ENCODE measurements around the gene KAT2B.

KAT2B gene

DNA sequence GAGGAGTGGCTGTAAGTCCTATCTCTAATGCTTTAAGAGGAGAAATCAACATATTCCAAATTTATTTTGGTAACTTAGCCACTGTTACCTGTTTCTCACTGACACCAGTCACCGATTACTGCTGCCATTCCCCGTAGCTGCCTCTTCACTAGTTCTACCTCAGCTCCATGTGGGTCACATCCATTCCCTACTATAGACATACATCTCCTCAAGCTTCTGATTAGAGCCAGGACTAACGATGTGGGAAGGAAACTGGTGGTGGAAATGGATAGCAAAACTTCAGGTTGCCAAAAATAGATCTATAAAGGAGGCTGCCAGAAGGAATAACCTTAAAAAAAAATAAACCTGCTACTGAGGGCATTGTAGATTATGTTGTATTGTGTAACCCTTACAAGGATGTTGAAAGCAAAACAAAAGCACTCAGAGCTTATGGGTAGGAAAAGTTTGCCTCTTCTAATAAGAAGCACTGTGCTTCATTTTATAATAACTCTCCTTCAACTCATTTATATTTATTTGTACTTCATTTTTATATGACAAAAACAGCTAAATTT is 56.0 kb downstream of the KAT2B start:
- no peak for DNase-seq (ENCODE audit: low spot score)

DNA sequence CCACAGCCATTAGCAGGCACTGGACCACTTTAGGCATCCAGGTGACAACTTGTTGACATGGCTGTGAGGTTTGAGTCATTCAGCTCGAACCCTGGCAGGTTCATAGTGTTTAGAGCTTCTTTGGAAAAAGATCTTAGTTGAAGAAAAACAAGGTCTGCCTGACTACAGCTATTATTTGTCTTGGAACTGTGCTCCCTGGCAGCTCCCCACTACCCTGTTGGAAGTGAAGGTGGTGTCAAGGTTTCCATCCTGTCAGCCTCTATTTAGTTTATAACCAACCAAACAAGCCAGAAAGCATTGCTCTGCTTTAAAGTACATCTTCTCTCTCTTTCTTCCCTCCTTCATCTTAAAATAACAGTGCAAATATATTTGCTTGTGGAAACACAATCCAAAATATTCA is 56.8 kb downstream of the KAT2B start:
- DNase-seq (ENCODE audit: low spot score): no peak

DNA sequence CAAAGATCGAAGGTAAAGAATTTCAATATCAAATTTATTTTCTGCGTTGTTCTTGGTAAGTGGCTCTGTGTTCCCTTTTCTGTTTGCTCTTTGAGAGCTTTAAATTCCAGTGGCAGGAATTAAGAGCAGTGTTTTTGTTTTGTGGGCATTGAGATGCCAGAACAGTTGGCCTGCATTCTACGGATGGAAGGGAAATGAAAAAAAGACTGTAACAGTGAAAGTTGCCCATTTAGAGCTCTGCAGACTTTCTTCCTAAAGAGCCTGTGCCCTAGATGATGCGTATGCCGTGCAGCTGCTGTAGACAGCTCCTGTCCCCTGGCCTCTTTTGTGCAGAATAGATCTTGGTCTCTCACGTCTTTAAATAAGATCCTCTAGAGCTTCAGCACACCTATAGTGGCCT is 58.8 kb downstream of the KAT2B start:
- peak; percentile 54 for DNase-seq (ENCODE audit: low spot score)

DNA sequence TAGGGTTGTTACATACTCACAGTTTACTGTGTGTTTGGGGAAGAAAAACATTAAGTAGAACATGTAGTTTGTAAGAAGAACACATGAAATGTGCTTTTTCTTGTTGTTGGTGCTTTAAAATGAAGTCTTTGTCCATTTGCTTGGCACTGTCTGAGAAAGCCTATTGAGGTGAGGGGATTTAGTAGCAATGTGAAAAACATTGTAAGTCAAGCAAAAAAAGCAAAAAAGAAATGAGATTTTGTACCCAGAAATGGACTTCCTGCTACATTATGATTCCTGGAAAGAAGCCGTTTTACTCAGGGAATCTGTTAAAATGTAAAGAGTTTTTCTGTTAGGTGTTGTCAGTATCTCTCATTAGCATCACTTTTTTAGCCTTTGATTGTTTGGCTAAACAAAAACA is 59.9 kb downstream of the KAT2B start:
- DNase-seq (ENCODE audit: low spot score): peak; percentile 75

DNA sequence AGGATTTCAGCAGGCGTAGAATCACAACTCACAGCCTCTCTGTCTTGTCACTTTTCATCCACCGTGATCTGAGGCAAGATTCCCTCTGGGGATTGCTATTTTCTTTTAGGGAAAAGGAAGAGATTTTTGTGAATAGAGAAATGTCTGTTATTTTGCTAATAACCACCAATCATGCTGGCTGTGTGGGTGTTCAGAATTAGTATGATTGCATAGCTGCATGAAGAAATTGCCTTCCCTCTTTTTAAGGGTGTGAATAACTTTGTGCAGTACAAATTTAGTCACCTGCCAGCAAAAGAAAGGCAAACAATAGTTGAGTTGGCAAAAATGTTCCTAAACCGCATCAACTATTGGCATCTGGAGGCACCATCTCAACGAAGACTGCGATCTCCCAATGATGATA is 60.8 kb downstream of the KAT2B start:
- DNase-seq (ENCODE audit: low spot score): no peak

DNA sequence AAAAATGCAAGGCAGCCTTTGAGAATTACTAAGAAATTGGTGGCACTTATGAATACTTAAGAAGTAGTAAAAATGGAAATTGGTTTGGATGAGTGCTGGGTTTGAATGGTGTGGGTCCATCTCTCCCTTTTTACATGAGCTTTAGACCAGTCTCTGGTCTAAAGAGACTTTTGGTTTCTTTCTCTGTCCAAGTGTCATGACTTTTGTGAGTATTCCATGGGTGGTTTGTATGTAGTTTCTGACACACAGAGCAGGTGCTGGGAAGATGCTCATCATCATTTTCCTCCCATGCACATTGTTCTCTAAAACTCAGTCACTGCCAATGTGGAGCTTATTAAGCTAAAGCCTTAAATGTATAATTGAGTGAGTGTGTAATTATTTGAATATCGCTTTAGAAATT is 63.5 kb downstream of the KAT2B start:
- DNase-seq (ENCODE audit: low spot score): no peak

DNA sequence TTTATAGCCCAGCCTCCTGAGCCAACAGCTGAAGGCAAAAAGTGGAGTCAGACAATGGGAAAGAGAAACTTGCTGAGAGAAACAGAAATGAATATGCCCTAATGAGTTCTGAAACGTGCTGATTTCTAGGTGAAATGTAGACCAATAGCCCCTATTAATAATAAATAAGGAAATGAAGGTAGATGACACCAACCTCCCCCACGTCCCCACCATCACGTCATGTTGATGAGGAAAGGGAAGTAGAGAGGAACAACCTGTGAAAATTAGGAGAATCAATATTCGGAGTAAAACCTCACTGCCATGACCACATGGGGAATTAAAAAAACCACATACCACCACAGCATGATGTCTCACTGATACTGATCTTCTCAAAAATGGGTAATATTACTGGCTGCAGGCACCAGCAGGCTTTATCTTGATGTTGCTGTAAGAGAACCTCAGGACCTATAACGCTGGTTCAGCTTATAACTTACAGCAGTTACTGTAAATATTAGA is 64.0 kb downstream of the KAT2B start:
- no peak for DNase-seq (ENCODE audit: low spot score)

DNA sequence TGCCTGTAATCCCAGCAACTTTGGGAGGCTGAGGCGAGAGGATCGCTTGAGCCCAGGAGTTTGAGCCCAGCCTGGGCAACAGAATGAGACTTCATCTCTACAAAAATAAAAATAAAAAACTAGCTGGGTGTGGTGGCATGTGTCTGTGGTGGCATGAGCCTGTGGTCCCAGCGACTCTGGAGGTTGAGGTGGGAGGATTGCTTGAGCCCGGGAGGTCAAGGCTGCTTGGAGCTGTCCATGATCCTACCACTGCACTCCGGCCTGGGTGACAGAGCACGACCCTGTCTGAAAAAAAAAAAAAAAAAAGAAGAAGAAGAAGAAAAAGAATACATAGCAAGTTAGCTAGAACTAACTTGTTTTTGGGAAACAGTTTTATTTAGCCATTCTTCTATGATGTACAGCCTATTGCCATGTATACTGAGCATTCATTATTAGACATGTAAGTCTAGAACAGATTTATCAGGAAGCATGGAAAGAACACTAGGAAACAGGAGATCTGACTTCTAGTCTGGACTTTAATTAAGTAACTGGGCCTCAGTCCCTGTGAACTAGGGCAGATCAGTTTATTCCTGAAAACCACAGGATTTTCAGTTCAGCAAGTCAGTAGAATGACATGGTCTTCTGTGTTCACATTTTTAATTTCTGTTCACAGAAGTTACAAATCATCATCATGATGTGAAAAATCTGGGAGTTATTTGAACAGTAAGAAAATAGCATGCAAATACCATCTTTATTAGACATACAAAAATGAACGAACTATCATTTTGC is 65.5 kb downstream of the KAT2B start:
- DNase-seq (ENCODE audit: low spot score): no peak

DNA sequence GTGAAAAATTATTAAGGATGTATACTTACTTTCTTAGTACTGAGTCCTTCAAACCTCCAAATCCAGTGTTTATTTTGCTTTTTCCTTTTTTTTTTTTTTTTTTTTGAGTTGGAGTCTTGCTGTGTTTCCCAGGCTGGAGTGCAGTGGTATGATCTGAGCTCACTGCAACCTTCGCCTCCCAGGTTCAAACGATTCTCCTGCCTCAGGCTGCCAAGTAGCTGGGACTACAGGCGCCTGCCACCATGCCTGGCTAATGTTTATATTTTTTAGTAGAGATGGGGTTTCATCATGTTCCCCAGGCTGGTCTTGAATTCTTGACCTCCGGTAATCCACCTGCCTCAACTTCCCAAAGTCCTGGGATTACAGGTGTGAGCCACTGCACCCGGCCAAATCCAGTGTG is 67.5 kb downstream of the KAT2B start:
- DNase-seq (ENCODE audit: low spot score): no peak

DNA sequence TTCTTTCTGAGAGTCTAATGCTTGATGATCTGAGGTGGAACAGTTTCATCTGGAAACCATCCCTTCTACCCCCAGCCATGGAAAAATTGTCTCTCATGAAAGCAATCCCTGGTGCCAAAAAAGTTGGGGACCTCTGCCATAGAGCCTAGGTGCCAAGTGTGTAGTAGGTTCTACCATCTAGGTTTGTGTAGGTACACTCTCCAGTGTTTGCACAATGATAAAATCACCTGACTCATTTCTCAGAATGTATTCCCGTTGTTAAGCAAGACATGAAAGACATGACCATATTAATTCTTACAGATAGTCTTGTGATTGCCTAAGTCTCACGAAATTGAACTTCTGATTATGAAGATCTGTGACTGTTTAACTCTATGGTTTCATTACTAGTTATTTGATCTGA is 68.6 kb downstream of the KAT2B start:
- DNase-seq (ENCODE audit: low spot score): no peak

DNA sequence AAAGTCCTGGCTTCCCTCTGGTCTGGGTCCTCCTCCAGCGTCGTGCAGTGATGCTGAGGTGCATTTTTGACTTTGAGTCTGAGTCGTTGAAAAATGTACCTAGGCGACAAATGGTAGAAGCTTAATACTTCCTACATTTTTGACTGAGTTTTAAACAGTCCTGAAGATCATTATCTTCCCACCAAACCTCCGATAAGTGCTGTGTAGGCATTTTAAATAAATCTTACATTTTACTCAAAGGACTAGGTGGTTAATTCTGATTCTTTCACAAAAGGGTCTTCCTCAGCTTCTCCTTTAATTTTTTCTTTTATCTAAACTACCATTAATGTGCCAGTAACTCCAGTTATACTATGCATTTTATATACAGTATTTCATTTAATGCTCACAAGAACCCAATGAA is 70.6 kb downstream of the KAT2B start:
- no peak for DNase-seq (ENCODE audit: low spot score)

DNA sequence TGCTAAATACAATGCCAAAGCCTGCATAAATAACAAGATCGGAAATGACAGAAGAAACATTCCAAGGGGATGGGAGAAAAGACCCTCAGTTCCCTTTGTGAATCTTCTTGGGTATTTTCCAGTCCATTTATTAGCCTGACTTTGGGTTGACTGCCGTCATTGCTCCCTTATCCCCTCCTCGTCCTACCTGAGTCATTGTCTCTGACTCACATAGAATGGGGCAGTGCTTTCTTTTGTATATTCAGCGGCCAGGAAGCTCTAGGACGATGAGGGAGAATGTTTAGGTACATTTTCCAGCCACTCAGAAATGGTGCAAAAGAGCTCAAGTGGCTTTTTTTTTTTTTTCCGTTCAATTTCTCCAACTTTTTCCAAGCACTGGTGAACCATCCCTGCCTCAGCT is 71.6 kb downstream of the KAT2B start:
- DNase-seq (ENCODE audit: low spot score): no peak

DNA sequence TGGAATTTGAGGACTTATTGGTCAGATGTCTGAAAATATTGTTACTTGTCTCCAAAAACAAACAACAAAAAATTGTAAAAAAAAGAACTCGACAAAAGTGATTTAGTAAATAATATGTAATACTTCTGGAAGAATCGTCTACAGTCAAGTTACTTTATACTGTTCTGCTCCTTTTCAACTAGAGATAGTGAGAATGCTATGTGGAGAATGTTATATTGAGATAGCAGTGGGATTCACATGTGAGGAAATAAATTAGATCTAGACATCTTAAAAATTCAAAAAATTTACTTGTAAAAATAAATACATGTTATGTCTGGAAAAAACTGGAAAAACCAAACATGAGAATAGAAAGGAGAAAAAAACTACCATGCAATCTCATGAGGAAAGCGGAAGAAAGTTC is 80.8 kb downstream of the KAT2B start:
- DNase-seq (ENCODE audit: low spot score): no peak

DNA sequence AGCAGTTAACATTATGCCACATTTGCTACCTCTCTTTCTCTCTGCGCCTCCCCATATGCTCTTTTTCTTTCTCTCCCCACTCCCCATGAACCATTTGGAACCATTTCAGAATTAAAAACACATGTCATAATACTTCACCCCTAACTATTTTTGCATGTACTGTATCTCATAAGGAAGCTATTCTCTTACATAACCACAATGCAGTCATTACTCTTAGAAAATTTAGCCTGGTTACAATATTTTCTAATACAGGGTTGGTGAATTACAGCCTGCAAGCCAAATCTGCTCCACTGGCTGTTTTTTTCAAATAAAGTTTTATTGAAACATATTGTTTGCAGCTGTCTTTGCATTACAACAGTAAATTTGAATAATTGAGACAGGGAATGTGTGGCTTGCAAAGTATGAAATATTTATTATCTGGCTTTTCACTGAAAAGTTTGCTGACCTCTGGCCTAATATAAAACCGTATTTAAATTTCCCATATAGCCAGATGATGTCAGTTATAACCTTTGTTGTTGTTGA is 82.9 kb downstream of the KAT2B start:
- DNase-seq (ENCODE audit: low spot score): no peak

DNA sequence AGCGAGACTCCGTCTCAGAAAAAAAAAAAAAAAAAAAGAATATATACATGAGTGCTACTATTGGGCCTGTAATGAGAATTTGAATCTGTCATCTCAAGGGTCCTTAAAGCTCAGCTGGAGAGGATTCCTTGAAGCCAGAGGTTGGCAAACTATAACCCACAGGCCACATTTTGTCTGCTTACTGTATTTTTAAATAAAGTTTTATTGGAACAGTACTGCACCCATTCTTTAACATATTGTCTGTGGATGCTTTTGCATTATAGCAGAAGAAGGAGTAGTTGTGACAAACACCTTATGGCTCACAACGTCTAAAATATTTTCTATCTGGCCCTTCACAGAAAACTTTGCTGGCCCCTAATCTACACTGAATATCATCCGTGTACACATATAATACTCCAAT is 85.0 kb downstream of the KAT2B start:
- no peak for DNase-seq (ENCODE audit: low spot score)

DNA sequence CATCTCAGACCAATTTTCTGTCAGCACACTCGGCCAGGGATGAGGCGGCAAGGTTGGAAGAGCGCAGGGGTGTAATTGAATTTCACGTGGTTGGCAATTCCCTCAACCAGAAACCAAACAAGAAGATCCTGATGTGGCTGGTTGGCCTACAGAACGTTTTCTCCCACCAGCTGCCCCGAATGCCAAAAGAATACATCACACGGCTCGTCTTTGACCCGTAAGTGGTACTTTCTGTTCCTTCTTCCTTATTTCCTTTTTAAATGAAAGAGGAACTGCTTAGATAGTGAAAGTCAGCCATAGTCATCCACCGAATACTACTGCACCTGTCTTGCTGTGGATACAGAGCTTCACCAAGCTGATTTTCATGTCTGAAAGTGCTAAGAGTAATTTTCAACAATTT is 85.7 kb downstream of the KAT2B start:
- DNase-seq (ENCODE audit: low spot score): peak; percentile 63

DNA sequence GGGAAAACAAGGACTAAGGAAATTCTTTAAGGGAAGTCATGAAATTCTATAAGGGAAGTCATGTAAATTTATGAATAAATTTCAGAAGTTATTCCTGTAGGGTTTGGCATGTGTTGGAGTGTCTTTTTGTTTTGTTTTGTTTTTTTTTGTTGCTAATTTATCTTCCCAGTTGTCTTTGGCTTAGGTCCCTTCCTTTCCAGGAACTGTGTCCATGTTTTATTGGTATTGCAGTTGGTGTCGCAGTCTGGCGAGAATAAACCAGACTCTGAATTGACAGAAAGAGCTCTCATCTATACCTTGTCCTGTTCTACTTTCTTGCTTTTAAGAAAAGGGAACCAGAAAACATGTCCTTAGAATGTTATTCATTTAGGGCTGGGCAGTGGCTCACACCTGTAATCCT is 88.1 kb downstream of the KAT2B start:
- no peak for DNase-seq (ENCODE audit: low spot score)

DNA sequence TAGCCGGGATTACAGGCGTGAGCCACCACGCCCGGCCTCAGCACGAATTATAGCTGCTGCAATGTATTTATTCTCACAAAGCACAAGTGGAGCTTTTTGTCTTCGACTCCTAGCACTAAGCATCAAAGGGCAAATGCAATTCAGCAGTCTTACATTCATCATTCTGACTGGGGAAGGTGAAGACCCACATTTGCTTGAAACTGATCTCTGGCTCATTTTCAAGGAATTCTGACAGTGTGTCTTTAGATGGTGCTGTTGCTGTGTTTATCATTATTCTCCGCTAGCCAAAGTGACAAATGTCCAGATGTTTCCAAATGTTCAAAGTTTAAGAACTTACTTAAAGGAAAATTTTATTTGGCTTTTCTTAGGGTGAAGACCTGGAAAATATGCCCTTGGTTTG is 89.9 kb downstream of the KAT2B start:
- DNase-seq (ENCODE audit: low spot score): peak; percentile 22

DNA sequence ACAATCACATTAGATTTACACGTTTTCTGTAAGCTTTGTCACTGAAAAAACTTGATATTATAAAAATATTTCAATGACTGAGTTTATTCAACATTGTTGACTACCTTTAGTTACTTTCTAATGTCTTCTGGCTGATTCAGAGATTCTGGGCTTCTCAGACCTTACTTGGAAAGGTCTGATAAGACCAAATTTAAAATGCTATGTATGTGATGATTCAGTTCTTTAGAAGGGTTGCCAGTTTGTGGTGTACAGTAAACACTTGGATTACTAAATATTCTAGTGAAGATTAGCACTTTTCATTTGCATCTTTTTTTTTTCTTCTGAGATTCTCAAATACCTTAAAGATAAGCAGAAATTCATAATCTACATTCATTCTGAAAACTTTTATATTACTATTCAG is 96.0 kb downstream of the KAT2B start:
- no peak for DNase-seq (ENCODE audit: low spot score)

DNA sequence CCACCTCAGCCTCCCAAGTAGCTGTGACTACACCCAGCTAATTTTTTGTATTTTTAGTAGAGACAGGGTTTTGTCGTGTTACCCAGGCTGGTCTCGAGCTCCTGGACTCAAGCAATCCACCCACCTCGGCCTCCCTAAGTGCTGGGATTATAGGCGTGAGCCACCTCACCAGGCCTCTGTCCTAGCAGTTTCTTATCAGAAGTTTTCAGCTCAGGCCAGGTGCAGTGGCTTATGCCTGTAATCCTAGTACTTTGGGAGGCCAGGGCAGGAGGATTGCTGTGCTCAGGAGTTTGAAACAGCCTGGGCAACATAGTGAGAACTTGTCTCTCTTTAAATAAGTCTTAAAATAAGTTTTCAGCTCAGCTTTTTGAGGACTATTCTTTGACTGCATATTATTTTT is 97.4 kb downstream of the KAT2B start:
- DNase-seq (ENCODE audit: low spot score): no peak

DNA sequence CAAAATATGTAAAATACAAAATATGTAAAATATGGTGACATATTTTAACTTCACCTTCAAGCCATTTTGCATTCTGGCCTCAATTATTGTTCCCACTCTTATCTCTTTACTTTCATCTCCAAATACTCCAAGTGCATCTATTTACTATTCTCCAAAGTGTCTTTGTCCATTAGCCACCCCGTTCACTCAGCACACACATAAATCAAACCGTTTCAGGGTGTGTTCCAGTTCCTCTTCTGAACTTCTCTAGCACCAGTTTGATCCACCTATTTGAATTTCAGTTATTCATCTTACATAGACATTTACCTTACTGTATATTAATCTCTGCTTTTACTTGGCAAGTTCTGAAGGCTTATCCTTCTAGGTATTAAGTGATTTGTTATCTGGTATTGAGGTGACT is 100.6 kb downstream of the KAT2B start:
- DNase-seq (ENCODE audit: low spot score): no peak

DNA sequence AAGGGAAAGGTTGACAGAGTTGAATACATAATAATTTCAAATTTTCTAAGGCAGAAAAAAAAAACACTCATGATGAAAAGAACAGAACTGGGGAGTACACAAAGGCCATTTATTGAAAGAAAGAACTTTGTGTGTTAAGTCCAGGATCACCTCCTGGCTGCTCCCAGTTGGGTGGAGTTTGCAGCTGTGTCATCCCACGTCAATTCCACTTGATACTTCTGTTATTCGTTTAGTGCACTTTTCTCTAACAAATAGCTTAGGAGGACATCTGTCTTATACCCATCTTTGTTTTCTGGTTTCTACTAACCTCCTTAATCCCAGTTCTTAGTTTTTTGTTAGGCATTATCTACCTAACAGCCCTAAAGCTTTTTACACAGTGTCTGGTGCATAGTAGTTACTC is 101.1 kb downstream of the KAT2B start:
- peak; percentile 51 for DNase-seq (ENCODE audit: low spot score)

DNA sequence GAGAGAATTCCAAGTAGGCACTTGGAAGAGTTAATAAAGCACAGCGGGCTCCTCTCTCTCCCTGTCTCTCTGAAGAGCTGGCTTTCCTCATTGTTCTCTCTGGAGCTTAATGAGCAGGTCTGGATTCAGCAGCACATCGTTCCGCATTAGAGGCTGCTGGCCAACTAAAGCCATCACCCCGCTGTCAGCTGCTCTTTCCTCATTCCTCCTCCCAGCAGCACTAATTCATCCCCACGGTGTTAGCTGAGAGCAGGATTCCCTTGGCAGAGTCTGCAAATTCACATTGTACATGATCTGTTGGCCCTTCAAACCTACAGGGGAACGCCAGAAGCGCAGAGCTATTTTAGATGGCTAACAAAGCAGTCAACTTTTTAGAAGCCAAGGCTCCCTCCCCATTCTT is 101.6 kb downstream of the KAT2B start:
- DNase-seq (ENCODE audit: low spot score): peak; percentile 90

DNA sequence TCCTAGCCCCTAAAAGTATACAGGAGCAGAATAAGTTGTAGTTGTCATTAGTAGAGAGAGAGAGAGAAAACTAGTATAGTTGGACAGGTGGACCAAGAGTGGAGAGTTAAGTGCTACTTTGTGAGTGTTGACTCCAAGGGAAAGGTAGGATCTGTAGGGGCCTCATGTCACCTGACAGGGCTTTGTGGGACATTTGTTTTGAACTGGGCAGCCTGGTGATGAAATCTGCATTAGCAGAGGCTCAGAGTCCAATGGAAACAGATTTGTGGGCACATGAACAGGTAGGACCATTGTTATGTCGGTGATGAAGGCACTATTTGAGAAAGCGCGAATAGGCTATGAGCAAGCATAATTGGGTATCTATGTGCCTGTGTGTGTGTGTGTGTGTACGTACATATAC is 102.3 kb downstream of the KAT2B start:
- DNase-seq (ENCODE audit: low spot score): no peak

Measured in globus pallidus (tissue), 1 donor.